ENCODE measurements around the gene C1QTNF5. TPM values are rescaled to one million over a fixed set of nuclear protein-coding genes. Genes with fewer than 3 reads are reported as not detected.

C1QTNF5 gene
- total RNA-seq, 1 experiment from 2014 or later, result not detected

DNA sequence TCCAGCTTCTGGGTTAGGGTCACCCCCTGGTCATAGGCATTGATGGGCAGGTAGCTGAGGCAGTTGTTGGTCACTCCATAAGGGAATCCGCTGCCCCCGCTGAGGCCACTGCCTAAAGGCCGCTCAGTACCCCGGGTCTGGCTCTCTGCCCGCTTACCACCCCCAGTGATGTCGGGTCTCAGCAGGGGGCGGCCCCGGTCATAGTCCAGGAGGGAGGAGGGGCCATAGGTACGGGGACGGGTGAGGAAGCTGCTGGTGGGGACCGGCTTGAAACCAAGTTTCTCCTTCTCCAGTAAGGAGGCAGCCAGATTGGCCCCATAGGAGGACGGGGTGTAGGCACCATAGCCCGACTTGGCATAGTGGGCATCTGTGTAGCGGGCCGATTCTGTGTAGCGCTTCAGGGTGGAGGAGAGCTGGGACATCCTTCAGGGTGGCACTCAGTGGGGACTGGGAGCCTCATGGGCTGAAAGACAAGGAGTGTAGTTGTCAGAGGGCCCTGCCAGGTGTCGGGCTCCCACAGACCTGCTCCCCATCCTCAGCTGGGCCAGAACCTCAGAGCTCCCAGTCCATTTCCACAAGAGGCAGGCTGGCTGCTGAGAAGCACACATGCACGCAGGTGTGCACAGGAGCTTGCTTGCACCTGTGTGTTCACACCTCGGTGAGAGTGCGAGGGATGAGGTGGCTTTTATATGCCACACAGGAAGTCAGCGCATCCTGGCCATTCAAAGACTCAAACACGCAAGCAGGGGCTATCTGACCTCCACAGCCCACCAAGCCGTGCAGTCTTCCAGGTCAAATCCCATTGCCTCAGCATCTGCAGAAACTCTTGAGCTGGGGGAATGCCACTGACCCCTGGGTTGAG is 32.6 kb upstream of the C1QTNF5 start:
- Mint-ChIP-seq H3K36me3 (ENCODE audit: insufficient read depth, unreplicated experiment) (peaks cover 4% of the 10 kb centered on the region), H3K9me3 (ENCODE audit: unreplicated experiment) (no peaks in the 10 kb centered on the region), H3K27ac (ENCODE audit: low read depth, unreplicated experiment) (no peak overlapping the region), H3K4me3 (ENCODE audit: unreplicated experiment) (no peak overlapping the region), H3K4me1 (ENCODE audit: insufficient read depth, unreplicated experiment) (peaks cover 55% of the 10 kb centered on the region), H3K27me3 (ENCODE audit: insufficient read depth, unreplicated experiment) (no peaks in the 10 kb centered on the region)
- BruUV-seq (replicated peaks), result no TSS peak
- intact Hi-C loops (cut with micrococcal nuclease), result no loop called here
- DNase-seq (ENCODE audit: unreplicated experiment), result no peak
- POLR2A ChIA-PET, result interaction anchor here (1.0 to 10.6 kb wide), 6 partner anchors 11 to 252 kb away, joined by 3 to 85 read pairs (median 3); partner anchors contain the start of gene HINFP
- TF ChIP-seq CTCF (IDR thresholded peaks at IDR 0.05; ENCODE audit: unreplicated experiment), result no peak
- CTCF ChIA-PET, result interaction anchor here (0.5 to 19.9 kb wide), 35 partner anchors 9 to 750 kb away, joined by 3 to 415 read pairs (median 4); partner anchors contain the start of genes C1QTNF5, CBL, HMBS and USP2

DNA sequence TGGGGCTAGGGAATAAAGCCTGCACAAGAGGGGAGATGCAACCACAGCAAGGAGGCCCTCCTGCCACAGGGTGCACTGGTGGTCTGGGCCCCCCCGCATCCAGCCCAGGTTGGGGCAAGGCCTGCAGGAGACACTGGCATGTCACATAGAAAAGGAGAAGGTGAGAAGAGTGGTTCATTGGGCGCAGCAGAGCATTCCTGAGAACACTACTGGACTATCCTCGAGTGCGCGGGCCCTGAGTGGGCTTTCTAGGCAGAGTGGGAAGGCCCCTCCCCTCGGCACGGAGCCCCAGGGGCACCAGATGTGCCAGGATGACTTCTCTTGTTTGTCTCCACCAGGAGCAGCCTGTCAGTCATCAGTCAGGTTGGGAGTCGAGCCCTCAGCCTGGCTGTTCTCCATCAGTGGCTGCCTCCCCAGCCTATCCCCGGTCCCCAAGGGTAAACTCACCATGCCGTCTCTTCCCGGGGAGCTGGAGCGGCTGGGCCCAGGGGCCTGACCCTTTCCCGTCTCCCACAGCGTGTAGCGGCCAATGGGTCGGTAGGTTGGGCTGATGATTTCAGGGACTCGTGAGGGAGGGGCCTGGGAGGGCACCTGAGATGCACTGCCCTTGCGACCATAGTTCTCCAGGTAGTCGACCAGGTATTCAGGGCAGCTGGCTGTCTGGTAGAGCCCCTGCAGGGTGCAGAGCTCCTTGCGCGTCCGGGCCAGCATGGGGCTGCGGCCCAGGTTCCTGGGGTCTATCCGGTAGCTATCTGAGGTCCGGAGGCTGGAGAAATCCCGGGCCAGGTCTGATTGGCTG is 31.8 kb upstream of the C1QTNF5 start:
- H3K4me3 Mint-ChIP-seq (ENCODE audit: unreplicated experiment), result no peak overlapping the region

DNA sequence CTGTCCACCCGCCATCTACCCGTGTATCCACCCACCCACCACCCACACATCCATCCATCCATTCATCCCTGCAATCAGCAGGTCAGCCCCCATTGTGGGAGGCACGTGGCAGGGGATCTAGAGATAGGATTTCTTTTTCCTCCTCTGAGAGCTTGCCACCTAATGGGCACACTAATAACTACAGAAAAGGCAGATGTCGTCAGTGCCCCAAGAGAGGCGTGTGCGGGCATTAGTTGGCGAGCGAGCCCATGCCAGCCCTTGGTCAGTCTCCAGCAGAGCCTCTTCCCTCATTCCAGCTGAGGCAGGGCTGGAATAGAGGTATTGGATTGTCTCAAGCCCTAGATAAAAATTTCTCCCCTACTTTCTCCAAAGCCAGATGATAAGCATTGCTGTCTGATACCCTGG is 31.1 kb upstream of the C1QTNF5 start:
- no TSS peak for BruUV-seq (replicated peaks)
- intact Hi-C loops (cut with micrococcal nuclease), result loop anchor here (1.0 kb wide), 1 partner anchor 10 kb away; no protein-coding TSS in a partner anchor
- Mint-ChIP-seq H3K9me3 (ENCODE audit: unreplicated experiment) (no peaks in the 10 kb centered on the region), H3K27me3 (ENCODE audit: insufficient read depth, unreplicated experiment) (no peaks in the 10 kb centered on the region), H3K4me3 (ENCODE audit: unreplicated experiment) (no peak overlapping the region), H3K4me1 (ENCODE audit: insufficient read depth, unreplicated experiment) (peaks cover 64% of the 10 kb centered on the region), H3K27ac (ENCODE audit: low read depth, unreplicated experiment) (no peak overlapping the region), H3K36me3 (ENCODE audit: insufficient read depth, unreplicated experiment) (peaks cover 4% of the 10 kb centered on the region)
- ChIA-PET CTCF (interaction anchor here (0.6 to 19.9 kb wide), 12 partner anchors 11 to 176 kb away, joined by 3 to 415 read pairs (median 6); partner anchors contain the start of genes C1QTNF5 and USP2), POLR2A (interaction anchor here (0.5 to 10.6 kb wide), 3 partner anchors 10 to 28 kb away, joined by 3 to 85 read pairs (median 39); no protein-coding TSS in a partner anchor)
- DNase-seq (ENCODE audit: unreplicated experiment), result peak; percentile 79
- TF ChIP-seq CTCF (IDR thresholded peaks at IDR 0.05; ENCODE audit: unreplicated experiment), result peak; percentile 47

More for the DNA sequence above, 31.8 kb upstream of the C1QTNF5 start:
- intact Hi-C loops (cut with micrococcal nuclease), result no loop called here
- DNase-seq (ENCODE audit: unreplicated experiment), result no peak
- no TSS peak for BruUV-seq (replicated peaks)
- no peaks in the 10 kb centered on the region for H3K27me3 Mint-ChIP-seq (ENCODE audit: insufficient read depth, unreplicated experiment)
- no peak overlapping the region for H3K27ac Mint-ChIP-seq (ENCODE audit: low read depth, unreplicated experiment)
- H3K4me1 Mint-ChIP-seq (ENCODE audit: insufficient read depth, unreplicated experiment), result peaks cover 62% of the 10 kb centered on the region
- ChIA-PET POLR2A (interaction anchor here (0.5 to 10.6 kb wide), 5 partner anchors 11 to 59 kb away, joined by 3 to 85 read pairs (median 3); no protein-coding TSS in a partner anchor), CTCF (interaction anchor here (0.6 to 19.9 kb wide), 19 partner anchors 8 to 288 kb away, joined by 3 to 415 read pairs (median 6); partner anchors contain the start of genes C1QTNF5, CBL, HMBS and USP2)
- TF ChIP-seq CTCF (IDR thresholded peaks at IDR 0.05; ENCODE audit: unreplicated experiment), result no peak
- peaks cover 4% of the 10 kb centered on the region for H3K36me3 Mint-ChIP-seq (ENCODE audit: insufficient read depth, unreplicated experiment)
- H3K9me3 Mint-ChIP-seq (ENCODE audit: unreplicated experiment), result no peaks in the 10 kb centered on the region

All from MCF 10A (cell line).